ENCODE data around the gene KCNJ1.

The KCNJ1 gene

GRCh38 chr11:128856241-128856640 is 10.9 kb downstream of the KCNJ1 start:
- in situ Hi-C loops (cut with HindIII; ENCODE audit: low sequenced_read_pairs) = no loop called here

GRCh38 chr11:128854841-128855240 is 12.3 kb downstream of the KCNJ1 start:
- in situ Hi-C loops (cut with HindIII; ENCODE audit: low sequenced_read_pairs) = no loop called here

DNA sequence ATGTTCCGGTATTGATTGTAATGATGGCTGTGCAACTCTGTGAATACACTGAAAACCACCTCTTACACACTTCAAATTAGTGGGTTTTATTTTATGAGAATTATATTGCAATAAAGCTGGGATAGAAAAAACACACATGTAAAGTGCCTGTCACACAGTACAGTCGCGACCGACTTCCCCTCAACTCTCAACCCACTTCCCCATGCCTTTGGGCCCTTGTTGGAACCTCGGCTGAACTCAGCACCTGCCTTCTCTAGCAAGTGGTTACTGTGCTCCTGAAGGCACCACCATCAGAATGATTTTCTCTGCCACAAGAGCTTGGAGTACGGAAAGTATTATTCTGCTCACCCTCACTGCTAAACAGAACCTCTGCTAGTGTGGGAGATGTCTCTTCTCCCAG is 13.5 kb downstream of the KCNJ1 start:
- in situ Hi-C loops (cut with HindIII; ENCODE audit: low sequenced_read_pairs) = no loop called here

- in situ Hi-C loops (cut with HindIII; ENCODE audit: low sequenced_read_pairs) = no loop called here
Measured at GRCh38 chr11:128852327-128853023, 14.6 kb downstream of the KCNJ1 start.

- in situ Hi-C loops (cut with HindIII; ENCODE audit: low sequenced_read_pairs) = no loop called here
Measured at GRCh38 chr11:128848815-128849455, 18.2 kb downstream of the KCNJ1 start.

- in situ Hi-C loops (cut with HindIII; ENCODE audit: low sequenced_read_pairs) = no loop called here
Measured at GRCh38 chr11:128846985-128847384, 20.1 kb downstream of the KCNJ1 start.

GRCh38 chr11:128845334-128845780 is 21.7 kb downstream of the KCNJ1 start:
- in situ Hi-C loops (cut with HindIII; ENCODE audit: low sequenced_read_pairs) = no loop called here

GRCh38 chr11:128843198-128843785 is 23.8 kb downstream of the KCNJ1 start:
- in situ Hi-C loops (cut with HindIII; ENCODE audit: low sequenced_read_pairs) = no loop called here

DNA sequence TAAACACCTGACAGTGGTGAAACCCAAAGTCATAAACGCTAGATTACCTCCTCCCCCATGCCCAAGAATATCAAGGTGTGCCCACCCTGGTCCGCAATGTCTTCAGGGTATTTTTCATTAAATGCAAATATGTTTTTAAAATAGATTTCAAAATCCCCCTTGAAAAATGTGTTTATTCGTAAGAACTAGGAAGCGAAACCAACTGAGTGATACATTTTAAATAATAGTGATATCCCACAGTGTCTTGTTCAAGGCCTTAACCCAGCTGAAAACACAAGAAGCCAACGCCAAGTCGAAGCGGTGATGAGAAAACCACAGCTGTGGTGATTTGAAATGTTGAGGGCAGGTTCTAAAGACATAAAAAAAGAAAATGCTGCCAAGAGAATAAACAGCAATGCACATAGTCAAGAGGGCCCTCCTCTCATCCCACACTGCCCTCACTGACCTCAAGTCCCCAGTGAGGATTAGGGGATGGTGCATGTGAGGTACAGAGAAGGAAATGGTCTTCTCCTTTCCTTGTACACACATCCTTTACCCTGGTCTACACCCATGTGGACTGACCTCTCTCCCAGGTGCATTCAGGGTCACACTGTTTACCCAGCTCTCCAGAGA is 25.5 kb downstream of the KCNJ1 start:
- in situ Hi-C loops (cut with HindIII; ENCODE audit: low sequenced_read_pairs) = no loop called here

- in situ Hi-C loops (cut with HindIII; ENCODE audit: low sequenced_read_pairs) = no loop called here
Measured at GRCh38 chr11:128840783-128841182, 26.3 kb downstream of the KCNJ1 start.

- in situ Hi-C loops (cut with HindIII; ENCODE audit: low sequenced_read_pairs) = no loop called here
Measured at GRCh38 chr11:128840137-128840536, 27.0 kb downstream of the KCNJ1 start.

GRCh38 chr11:128839081-128839480 is 28.0 kb downstream of the KCNJ1 start:
- in situ Hi-C loops (cut with HindIII; ENCODE audit: low sequenced_read_pairs) = loop anchor here (5.0 to 10.0 kb wide), 2 partner anchors 217 to 684 kb away; no protein-coding TSS in a partner anchor

- in situ Hi-C loops (cut with HindIII; ENCODE audit: low sequenced_read_pairs) = loop anchor here (5.0 to 10.0 kb wide), 2 partner anchors 215 to 683 kb away; no protein-coding TSS in a partner anchor
Measured at GRCh38 chr11:128837627-128838026, 29.5 kb downstream of the KCNJ1 start.

DNA sequence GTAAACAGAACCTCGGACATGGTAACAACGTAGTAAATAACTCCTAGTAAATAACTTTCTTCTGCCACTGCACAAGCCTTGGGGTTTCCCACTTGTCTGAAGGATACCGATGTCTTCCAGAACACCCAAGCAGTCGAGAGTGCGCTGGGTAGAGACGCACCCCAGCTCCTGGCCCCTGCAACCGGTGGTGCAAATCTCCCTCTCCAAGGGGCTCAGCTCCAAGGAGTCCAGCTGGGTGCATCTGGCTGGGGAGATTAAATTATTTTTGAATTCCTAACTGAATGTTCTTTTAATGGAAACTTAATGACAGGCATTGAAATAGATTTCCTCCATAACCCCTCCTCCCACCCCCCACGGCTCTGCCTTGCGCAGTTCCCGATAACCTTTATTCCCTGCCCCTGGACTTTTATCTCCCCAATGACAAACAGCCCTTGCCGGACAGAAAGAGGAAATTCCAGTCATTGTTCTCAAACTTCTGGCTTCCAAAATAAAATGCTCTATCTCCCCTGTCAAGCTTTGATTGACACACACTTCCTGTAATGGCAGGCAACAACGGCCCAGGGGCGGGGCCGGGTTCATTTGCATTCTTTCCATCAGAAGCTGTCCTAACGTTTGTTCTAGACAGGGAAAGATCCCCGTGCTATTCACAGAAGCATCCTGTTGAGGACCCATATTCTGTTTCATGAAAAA is 31.2 kb downstream of the KCNJ1 start:
- in situ Hi-C loops (cut with HindIII; ENCODE audit: low sequenced_read_pairs) = loop anchor here (5.0 to 10.0 kb wide), 2 partner anchors 214 to 681 kb away; no protein-coding TSS in a partner anchor

- in situ Hi-C loops (cut with HindIII; ENCODE audit: low sequenced_read_pairs) = loop anchor here (10.0 kb wide), 1 partner anchor 679 kb away; no protein-coding TSS in a partner anchor
Measured at GRCh38 chr11:128834157-128834556, 32.9 kb downstream of the KCNJ1 start.

GRCh38 chr11:128832121-128832497 is 35.0 kb downstream of the KCNJ1 start:
- in situ Hi-C loops (cut with HindIII; ENCODE audit: low sequenced_read_pairs) = loop anchor here (10.0 kb wide), 1 partner anchor 677 kb away; no protein-coding TSS in a partner anchor

GRCh38 chr11:128831174-128832120 is 35.6 kb downstream of the KCNJ1 start:
- in situ Hi-C loops (cut with HindIII; ENCODE audit: low sequenced_read_pairs) = loop anchor here (10.0 kb wide), 1 partner anchor 677 kb away; no protein-coding TSS in a partner anchor

DNA sequence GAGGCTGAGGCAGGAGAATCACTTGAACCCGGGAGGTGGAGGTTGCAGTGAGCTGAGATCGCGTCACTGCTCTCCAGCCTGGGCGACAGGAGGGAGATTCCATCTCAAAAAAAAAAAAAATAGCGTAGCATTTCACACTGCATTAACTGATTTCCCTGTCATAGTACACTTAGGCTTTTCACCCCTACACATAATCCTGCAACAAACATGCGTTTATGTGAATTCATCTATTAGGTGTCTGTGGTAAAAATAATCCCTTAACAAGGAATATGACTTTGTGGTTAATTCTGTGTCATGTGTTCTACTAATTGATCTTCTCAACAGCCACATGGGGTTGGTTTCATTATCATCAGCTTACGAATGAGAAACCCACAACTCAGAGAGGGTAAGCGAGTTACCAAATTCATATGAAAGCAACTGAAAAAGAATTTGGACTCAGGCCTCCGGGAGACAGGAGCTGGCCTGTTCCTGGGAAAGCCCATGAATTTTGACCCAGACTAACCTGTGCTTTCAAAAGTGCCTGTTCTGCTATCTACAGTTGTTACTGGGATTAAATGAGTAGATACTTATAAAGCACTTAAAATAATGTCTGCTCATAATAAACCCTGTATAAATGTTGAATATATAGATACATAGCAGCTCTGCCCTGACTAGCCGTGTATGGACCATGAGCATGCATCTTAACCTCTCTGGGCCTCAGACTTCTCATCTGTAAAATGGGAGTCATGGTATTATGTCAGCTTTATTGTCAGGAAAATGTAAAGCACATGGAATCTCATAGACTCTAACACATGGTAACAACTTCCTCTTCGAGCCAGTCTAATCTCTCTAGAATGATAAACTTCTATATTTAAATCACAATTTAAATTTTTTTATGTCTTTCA is 36.6 kb downstream of the KCNJ1 start:
- in situ Hi-C loops (cut with HindIII; ENCODE audit: low sequenced_read_pairs) = loop anchor here (10.0 kb wide), 1 partner anchor 676 kb away; no protein-coding TSS in a partner anchor

Data from DLD1 (cell line).